IPS-20b (cell line): ENCODE data around the gene DENND6B.

ENCODE experiments used
- H3K27ac ChIP-seq: one replicate; pipeline ENCODE4 v1.5.1; 2013; ENCODE audit warnings: low read length
- H3K27me3 ChIP-seq: 2 replicates; pipeline ENCODE4 v1.6.1; 2013; ENCODE audit warnings: mild to moderate bottlenecking, low read length, inconsistent platforms; ENCODE audit not compliant: insufficient read depth
- H3K36me3 ChIP-seq: 2 replicates; pipeline ENCODE4 v1.6.1; 2013; ENCODE audit warnings: low read depth, mild to moderate bottlenecking, inconsistent platforms, low read length, moderate library complexity; ENCODE audit not compliant: insufficient read depth
- H3K4me1 ChIP-seq: 2 replicates; pipeline ENCODE4 v1.6.1; 2013; ENCODE audit warnings: mild to moderate bottlenecking, control low read depth, inconsistent platforms, low read length, moderate library complexity; ENCODE audit not compliant: insufficient read depth
- H3K4me3 ChIP-seq: 2 replicates; pipeline ENCODE4 v1.5.1; 2013; ENCODE audit warnings: mild to moderate bottlenecking, low read length, inconsistent platforms
- H3K9ac ChIP-seq: 2 replicates; pipeline ENCODE4 v1.6.1; 2013; ENCODE audit warnings: low read depth, mild to moderate bottlenecking, inconsistent platforms, low read length, moderate library complexity
- H3K9me3 ChIP-seq: 2 replicates; pipeline ENCODE4 v1.6.1; 2013; ENCODE audit warnings: mild to moderate bottlenecking, low read depth, low read length, inconsistent platforms; ENCODE audit not compliant: insufficient read depth

DENND6B gene

GRCh38 chr22:50287731-50288130 is 39.1 kb downstream of the DENND6B start:
- Histone ChIP-seq H3K9me3 (no peaks in the 10 kb centered on the region), H3K27ac (no peak overlapping the region), H3K4me1 (peaks cover 3% of the 10 kb centered on the region; the same call in 1 of the 2 replicates), H3K4me3 (no peak overlapping the region), H3K27me3 (no peaks in the 10 kb centered on the region), H3K36me3 (peaks cover 29% of the 10 kb centered on the region), H3K9ac (no peak overlapping the region)

- H3K36me3 ChIP-seq, result peaks cover 35% of the 10 kb centered on the region
- no peak overlapping the region for H3K9ac ChIP-seq
- H3K9me3 ChIP-seq, result no peaks in the 10 kb centered on the region
- no peaks in the 10 kb centered on the region for H3K27me3 ChIP-seq
- no peaks in the 10 kb centered on the region for H3K4me1 ChIP-seq
- no peak overlapping the region for H3K4me3 ChIP-seq
- no peak overlapping the region for H3K27ac ChIP-seq
Measured at GRCh38 chr22:50286701-50287318, 40.0 kb downstream of the DENND6B start.

GRCh38 chr22:50286275-50286674 is 40.5 kb downstream of the DENND6B start:
- H3K4me1 ChIP-seq, result no peaks in the 10 kb centered on the region
- H3K27me3 ChIP-seq, result no peaks in the 10 kb centered on the region
- no peaks in the 10 kb centered on the region for H3K9me3 ChIP-seq
- H3K4me3 ChIP-seq, result no peak overlapping the region
- peaks cover 41% of the 10 kb centered on the region for H3K36me3 ChIP-seq
- H3K9ac ChIP-seq, result no peak overlapping the region
- no peak overlapping the region for H3K27ac ChIP-seq

- H3K4me1 ChIP-seq, result no peaks in the 10 kb centered on the region
- H3K4me3 ChIP-seq, result no peak overlapping the region
- H3K9ac ChIP-seq, result no peak overlapping the region
- H3K36me3 ChIP-seq, result peaks cover 46% of the 10 kb centered on the region
- no peaks in the 10 kb centered on the region for H3K27me3 ChIP-seq
- H3K9me3 ChIP-seq, result no peaks in the 10 kb centered on the region
- H3K27ac ChIP-seq, result no peak overlapping the region
Measured at GRCh38 chr22:50285568-50286229, 41.1 kb downstream of the DENND6B start.

DNA sequence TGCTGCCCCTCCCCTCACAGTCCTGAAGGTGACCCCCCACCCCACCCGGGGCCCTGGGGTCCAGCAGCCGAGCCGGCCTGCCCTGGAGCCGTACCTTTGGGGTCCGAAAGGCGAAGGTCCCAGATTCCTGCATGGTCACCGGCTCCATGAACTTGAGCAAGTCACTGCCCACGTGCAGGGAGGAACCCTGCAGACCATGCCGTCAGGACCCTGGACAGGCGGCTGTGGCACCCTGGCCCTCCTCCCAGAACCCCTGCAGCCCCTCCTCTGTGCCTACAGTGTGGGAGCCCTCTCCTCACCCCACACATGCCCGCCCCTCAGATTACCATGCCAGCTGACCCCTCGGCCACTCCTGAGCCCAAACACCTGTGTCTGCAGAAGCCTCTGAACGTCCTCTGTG is 42.3 kb downstream of the DENND6B start:
- Histone ChIP-seq H3K36me3 (peaks cover 46% of the 10 kb centered on the region), H3K9me3 (no peaks in the 10 kb centered on the region), H3K27me3 (no peaks in the 10 kb centered on the region), H3K4me3 (no peak overlapping the region), H3K27ac (no peak overlapping the region), H3K4me1 (no peaks in the 10 kb centered on the region), H3K9ac (no peak overlapping the region)

DNA sequence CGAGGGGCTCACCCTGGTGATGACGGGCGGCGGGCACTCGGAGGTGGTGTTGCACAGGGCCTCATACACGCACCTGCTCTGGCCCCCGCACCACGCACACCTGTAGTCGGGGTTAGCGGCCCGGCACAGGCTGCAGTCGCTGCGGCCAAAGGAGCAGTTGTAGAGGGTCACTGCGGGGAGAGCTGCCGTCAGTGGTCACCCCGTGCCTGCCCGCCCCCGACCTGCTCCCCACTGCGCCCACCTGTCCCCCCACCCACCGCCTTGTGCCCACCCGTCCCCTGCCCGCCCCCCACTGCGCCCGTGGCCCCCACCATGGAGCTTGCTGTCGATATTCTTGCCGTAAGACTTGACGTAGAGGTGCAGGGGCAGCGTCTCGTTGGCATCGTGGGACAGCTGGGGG is 43.0 kb downstream of the DENND6B start:
- H3K4me1 ChIP-seq, result no peaks in the 10 kb centered on the region
- peaks cover 44% of the 10 kb centered on the region for H3K36me3 ChIP-seq
- H3K27ac ChIP-seq, result no peak overlapping the region
- no peaks in the 10 kb centered on the region for H3K9me3 ChIP-seq
- no peak overlapping the region for H3K4me3 ChIP-seq
- H3K9ac ChIP-seq, result no peak overlapping the region
- no peaks in the 10 kb centered on the region for H3K27me3 ChIP-seq

- H3K27ac ChIP-seq, result no peak overlapping the region
Measured at GRCh38 chr22:50282361-50283155, 44.3 kb downstream of the DENND6B start.

DNA sequence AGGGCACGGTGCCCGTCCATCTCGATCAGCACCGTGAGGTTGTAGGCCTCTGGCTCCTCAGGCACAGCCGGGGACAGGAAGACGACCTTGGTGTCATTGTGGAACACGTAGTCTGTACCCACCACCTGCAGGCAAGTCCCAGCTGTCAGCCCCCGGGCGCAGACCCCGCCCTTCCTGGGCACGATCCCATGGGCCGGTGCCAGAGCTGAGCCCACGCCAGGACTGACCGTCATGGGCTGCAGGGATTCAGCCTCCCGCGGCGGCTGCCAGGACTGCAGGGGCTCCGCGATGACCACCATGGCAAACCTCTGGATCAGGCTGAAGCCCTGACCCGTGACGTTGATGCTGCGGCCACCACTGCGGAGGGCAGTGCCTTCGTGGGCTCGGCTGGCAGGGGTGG is 44.9 kb downstream of the DENND6B start:
- Histone ChIP-seq H3K4me1 (no peaks in the 10 kb centered on the region), H3K27ac (no peak overlapping the region), H3K9me3 (no peaks in the 10 kb centered on the region), H3K9ac (no peak overlapping the region), H3K27me3 (no peaks in the 10 kb centered on the region), H3K4me3 (no peak overlapping the region), H3K36me3 (peaks cover 56% of the 10 kb centered on the region)

More at GRCh38 chr22:50282361-50283155, 44.3 kb downstream of the DENND6B start:
- Histone ChIP-seq H3K4me3 (no peak overlapping the region), H3K9ac (no peak overlapping the region), H3K4me1 (no peaks in the 10 kb centered on the region), H3K36me3 (peaks cover 52% of the 10 kb centered on the region), H3K27me3 (no peaks in the 10 kb centered on the region), H3K9me3 (no peaks in the 10 kb centered on the region)

- no peak overlapping the region for H3K9ac ChIP-seq
- no peaks in the 10 kb centered on the region for H3K4me1 ChIP-seq
- no peak overlapping the region for H3K27ac ChIP-seq
- H3K36me3 ChIP-seq, result peaks cover 61% of the 10 kb centered on the region
- no peaks in the 10 kb centered on the region for H3K27me3 ChIP-seq
- H3K9me3 ChIP-seq, result peaks cover 3% of the 10 kb centered on the region; the same call in 1 of the 2 replicates
- no peak overlapping the region for H3K4me3 ChIP-seq
Measured at GRCh38 chr22:50281384-50281760, 45.4 kb downstream of the DENND6B start.

DNA sequence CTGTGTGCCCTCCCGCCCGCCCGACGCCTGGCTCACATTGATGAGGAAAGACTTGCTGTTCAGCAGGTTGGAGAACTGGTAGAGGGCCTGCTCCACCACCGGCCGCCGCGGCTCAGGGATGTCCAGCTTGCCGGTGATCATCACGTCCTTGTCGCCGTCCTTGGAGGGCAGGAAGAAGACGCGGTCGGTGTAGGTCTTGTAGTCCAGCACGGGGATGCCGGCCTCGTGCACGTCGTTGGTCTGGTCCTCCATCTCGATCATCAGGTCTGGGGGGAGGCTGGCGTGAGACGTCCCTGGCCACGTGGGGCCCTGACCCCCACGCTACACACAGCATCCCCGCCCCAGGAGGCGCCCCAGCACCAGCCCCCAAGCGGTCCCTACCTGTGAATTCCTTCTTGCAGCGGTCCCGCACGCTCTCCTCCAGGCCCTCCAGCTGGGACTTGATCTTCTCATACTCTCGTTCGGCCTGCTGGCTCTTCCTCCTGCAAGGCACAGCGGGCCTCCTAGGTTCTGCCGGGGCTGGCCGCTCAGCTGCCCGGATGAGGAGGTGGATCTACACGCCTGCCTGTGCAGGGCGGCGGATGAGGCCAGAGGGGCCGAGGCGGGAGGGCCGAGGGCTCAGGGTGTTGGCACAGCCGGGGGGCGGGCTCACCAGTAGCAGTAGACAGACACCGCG is 46.0 kb downstream of the DENND6B start:
- H3K9me3 ChIP-seq, result peaks cover 8% of the 10 kb centered on the region
- no peaks in the 10 kb centered on the region for H3K27me3 ChIP-seq
- no peak overlapping the region for H3K4me3 ChIP-seq
- H3K9ac ChIP-seq, result no peak overlapping the region
- peaks cover 59% of the 10 kb centered on the region for H3K36me3 ChIP-seq
- no peak overlapping the region for H3K27ac ChIP-seq
- no peaks in the 10 kb centered on the region for H3K4me1 ChIP-seq

- Histone ChIP-seq H3K9ac (no peak overlapping the region), H3K27ac (no peak overlapping the region), H3K4me1 (no peaks in the 10 kb centered on the region), H3K36me3 (peaks cover 66% of the 10 kb centered on the region), H3K4me3 (no peak overlapping the region), H3K27me3 (no peaks in the 10 kb centered on the region), H3K9me3 (peaks cover 9% of the 10 kb centered on the region)
Measured at GRCh38 chr22:50280022-50280707, 46.6 kb downstream of the DENND6B start.
